DMS53 treated with DMSO at 0.1 percent for 48 hours (cell line): Measurements from ENCODE around the gene RBM33.

Experiments used
- DNase-seq: peaks from one replicate; lab custom pipeline; 2025; ENCODE audit not compliant: unreplicated experiment; lab: John Stamatoyannopoulos, UW

RBM33 gene

GRCh38 chr7:155625557-155625956 lies 18.9 kb upstream of the RBM33 start:
- no peak for DNase-seq

- DNase-seq: no peak
Measured at GRCh38 chr7:155629171-155629570, 15.3 kb upstream of the RBM33 start.

GRCh38 chr7:155631155-155631554 lies 13.3 kb upstream of the RBM33 start:
- DNase-seq: no peak

- DNase-seq: no peak
Measured at GRCh38 chr7:155635817-155636216, 8.6 kb upstream of the RBM33 start.

- no peak for DNase-seq
Measured at GRCh38 chr7:155637155-155637554, 7.3 kb upstream of the RBM33 start.

GRCh38 chr7:155638366-155638765 lies 6.1 kb upstream of the RBM33 start:
- no peak for DNase-seq

- DNase-seq: no peak
Measured at GRCh38 chr7:155639958-155640520, 4.4 kb upstream of the RBM33 start.

GRCh38 chr7:155640629-155641028 lies 3.8 kb upstream of the RBM33 start:
- no peak for DNase-seq

GRCh38 chr7:155643804-155644177 lies 670 bp upstream of the RBM33 start:
- DNase-seq: no peak

GRCh38 chr7:155644971-155645509 lies 579 bp downstream of the RBM33 start:
- no peak for DNase-seq

- no peak for DNase-seq
Measured at GRCh38 chr7:155645662-155646061, 1.2 kb downstream of the RBM33 start.

GRCh38 chr7:155646669-155647068 lies 2.2 kb downstream of the RBM33 start:
- no peak for DNase-seq

GRCh38 chr7:155647302-155647701 lies 2.8 kb downstream of the RBM33 start:
- DNase-seq: no peak

- no peak for DNase-seq
Measured at GRCh38 chr7:155647734-155648133, 3.3 kb downstream of the RBM33 start.

GRCh38 chr7:155648752-155649339 lies 4.4 kb downstream of the RBM33 start:
- DNase-seq: no peak

GRCh38 chr7:155649588-155649987 lies 5.1 kb downstream of the RBM33 start:
- no peak for DNase-seq

GRCh38 chr7:155652156-155653114 lies 8.0 kb downstream of the RBM33 start:
- DNase-seq: no peak

GRCh38 chr7:155653803-155654202 lies 9.3 kb downstream of the RBM33 start:
- no peak for DNase-seq

GRCh38 chr7:155656891-155657290 lies 12.4 kb downstream of the RBM33 start:
- DNase-seq: no peak

GRCh38 chr7:155660059-155660757 lies 15.7 kb downstream of the RBM33 start:
- no peak for DNase-seq

- DNase-seq: no peak
Measured at GRCh38 chr7:155660758-155661093, 16.3 kb downstream of the RBM33 start.
